Activated naive CD8-positive, alpha-beta T cell (primary cell): ENCODE results near the gene UNC79.

Source experiments
- H3K27ac Mint-ChIP-seq: one replicate; pipeline ENCODE4 v1.8.0; 2021; ENCODE audit warnings: mixed read lengths
- H3K27me3 Mint-ChIP-seq: one replicate; pipeline ENCODE4 v1.8.0; 2021; ENCODE audit warnings: mixed read lengths
- H3K36me3 Mint-ChIP-seq: one replicate; pipeline ENCODE4 v1.8.0; 2021; ENCODE audit warnings: mixed read lengths
- H3K4me1 Mint-ChIP-seq: one replicate; pipeline ENCODE4 v1.8.0; 2021; ENCODE audit warnings: low read depth, mixed read lengths
- H3K4me3 Mint-ChIP-seq: one replicate; pipeline ENCODE4 v1.8.0; 2021; ENCODE audit warnings: mild to moderate bottlenecking, mixed read lengths
- H3K9me3 Mint-ChIP-seq: one replicate; pipeline ENCODE4 v1.8.0; 2021; ENCODE audit warnings: low read depth, mixed read lengths

The UNC79 gene

DNA sequence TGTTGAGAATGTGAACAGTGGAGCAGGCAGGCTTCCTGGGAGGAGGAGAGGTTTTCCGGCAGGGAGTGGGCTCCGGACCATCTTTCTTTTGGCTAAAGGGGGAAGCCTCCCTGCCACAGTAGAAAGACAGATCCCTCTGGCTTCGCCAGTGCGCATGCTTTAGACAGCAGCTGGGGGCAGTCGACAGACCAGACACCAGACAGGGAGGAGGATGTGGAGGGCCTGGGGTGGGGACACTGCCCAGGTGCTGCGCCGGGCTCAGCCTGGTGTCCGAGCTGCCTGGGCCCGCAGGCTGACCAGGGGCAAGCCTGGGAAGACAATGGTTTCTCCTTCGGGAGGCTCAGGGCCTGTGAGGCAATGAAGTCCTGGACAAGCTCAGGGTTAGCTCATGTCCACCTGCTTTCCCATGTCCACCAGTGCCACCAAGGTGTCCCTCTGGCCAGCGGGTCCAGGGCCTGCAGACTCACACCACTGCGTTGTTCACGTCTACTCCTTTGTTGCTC is 290.3 kb downstream of the UNC79 start:
- no peaks in the 10 kb centered on the region for H3K27me3 Mint-ChIP-seq
- H3K9me3 Mint-ChIP-seq: no peaks in the 10 kb centered on the region
- H3K27ac Mint-ChIP-seq: no peak overlapping the region
- no peak overlapping the region for H3K4me3 Mint-ChIP-seq
- no peaks in the 10 kb centered on the region for H3K4me1 Mint-ChIP-seq
- H3K36me3 Mint-ChIP-seq: no peaks in the 10 kb centered on the region

DNA sequence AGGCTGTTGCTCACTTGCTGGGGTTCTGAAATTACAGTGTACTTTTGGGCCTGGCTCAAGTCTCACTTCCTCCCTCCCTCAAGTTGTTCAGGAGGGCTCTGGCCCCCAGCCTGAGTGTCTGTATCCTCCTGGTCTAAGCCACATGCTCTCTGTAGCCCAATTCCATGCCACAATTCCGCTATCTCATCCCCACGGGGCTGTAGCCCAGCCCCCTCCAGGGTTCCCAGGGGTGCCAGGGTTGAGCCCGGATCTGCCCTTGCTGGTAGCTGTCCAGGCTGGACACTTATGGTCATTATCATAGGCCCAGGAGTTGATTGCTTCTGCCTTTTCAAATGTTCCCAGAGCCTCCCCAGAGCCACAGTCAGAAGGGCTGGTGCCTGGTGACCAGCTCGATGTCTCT is 292.3 kb downstream of the UNC79 start:
- no peaks in the 10 kb centered on the region for H3K4me1 Mint-ChIP-seq
- no peak overlapping the region for H3K27ac Mint-ChIP-seq
- no peak overlapping the region for H3K4me3 Mint-ChIP-seq
- no peaks in the 10 kb centered on the region for H3K9me3 Mint-ChIP-seq
- H3K36me3 Mint-ChIP-seq: no peaks in the 10 kb centered on the region
- no peaks in the 10 kb centered on the region for H3K27me3 Mint-ChIP-seq

GRCh38 chr14:93725002-93725582 is 294.4 kb downstream of the UNC79 start:
- Mint-ChIP-seq H3K27me3 (no peaks in the 10 kb centered on the region), H3K36me3 (no peaks in the 10 kb centered on the region), H3K27ac (no peak overlapping the region), H3K9me3 (no peaks in the 10 kb centered on the region), H3K4me3 (no peak overlapping the region), H3K4me1 (no peaks in the 10 kb centered on the region)

DNA sequence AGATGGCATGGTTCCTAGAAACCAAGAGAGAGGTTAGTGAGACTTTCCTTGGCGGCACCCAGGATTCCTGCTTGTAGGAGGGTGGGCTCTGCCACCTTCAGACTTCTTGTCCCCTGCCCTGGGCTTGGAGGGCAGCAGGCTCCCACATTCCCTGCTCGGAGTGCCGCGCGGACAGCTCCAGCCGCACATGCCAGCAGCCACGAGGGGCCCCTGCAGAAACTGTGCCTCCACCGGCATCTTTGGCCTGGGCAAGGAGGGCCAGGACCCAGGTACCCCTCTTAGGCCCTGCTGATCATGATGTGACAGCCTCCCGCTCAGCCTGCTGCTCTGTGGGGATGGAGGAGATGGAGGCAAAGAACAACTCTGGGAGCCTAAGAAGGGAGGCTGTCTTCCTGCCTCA is 295.3 kb downstream of the UNC79 start:
- Mint-ChIP-seq H3K9me3 (no peaks in the 10 kb centered on the region), H3K27me3 (no peaks in the 10 kb centered on the region), H3K36me3 (no peaks in the 10 kb centered on the region), H3K4me1 (no peaks in the 10 kb centered on the region), H3K27ac (no peak overlapping the region), H3K4me3 (no peak overlapping the region)

GRCh38 chr14:93727039-93727740 is 296.5 kb downstream of the UNC79 start:
- H3K4me1 Mint-ChIP-seq: no peaks in the 10 kb centered on the region
- no peaks in the 10 kb centered on the region for H3K9me3 Mint-ChIP-seq
- H3K27ac Mint-ChIP-seq: no peak overlapping the region
- no peaks in the 10 kb centered on the region for H3K27me3 Mint-ChIP-seq
- H3K36me3 Mint-ChIP-seq: no peaks in the 10 kb centered on the region
- no peak overlapping the region for H3K4me3 Mint-ChIP-seq

- Mint-ChIP-seq H3K27me3 (no peaks in the 10 kb centered on the region), H3K4me3 (no peak overlapping the region), H3K36me3 (no peaks in the 10 kb centered on the region), H3K27ac (no peak overlapping the region), H3K4me1 (no peaks in the 10 kb centered on the region), H3K9me3 (no peaks in the 10 kb centered on the region)
Observed at GRCh38 chr14:93727917-93728650, 297.3 kb downstream of the UNC79 start.

- no peaks in the 10 kb centered on the region for H3K27me3 Mint-ChIP-seq
- H3K36me3 Mint-ChIP-seq: no peaks in the 10 kb centered on the region
Observed at GRCh38 chr14:93728651-93729016, 297.9 kb downstream of the UNC79 start.

GRCh38 chr14:93729993-93730392 is 299.3 kb downstream of the UNC79 start:
- Mint-ChIP-seq H3K36me3 (no peaks in the 10 kb centered on the region), H3K9me3 (no peaks in the 10 kb centered on the region), H3K27me3 (no peaks in the 10 kb centered on the region)

More at GRCh38 chr14:93728651-93729016, 297.9 kb downstream of the UNC79 start:
- H3K4me3 Mint-ChIP-seq: no peak overlapping the region
- no peak overlapping the region for H3K27ac Mint-ChIP-seq
- H3K4me1 Mint-ChIP-seq: no peaks in the 10 kb centered on the region
- H3K9me3 Mint-ChIP-seq: no peaks in the 10 kb centered on the region

DNA sequence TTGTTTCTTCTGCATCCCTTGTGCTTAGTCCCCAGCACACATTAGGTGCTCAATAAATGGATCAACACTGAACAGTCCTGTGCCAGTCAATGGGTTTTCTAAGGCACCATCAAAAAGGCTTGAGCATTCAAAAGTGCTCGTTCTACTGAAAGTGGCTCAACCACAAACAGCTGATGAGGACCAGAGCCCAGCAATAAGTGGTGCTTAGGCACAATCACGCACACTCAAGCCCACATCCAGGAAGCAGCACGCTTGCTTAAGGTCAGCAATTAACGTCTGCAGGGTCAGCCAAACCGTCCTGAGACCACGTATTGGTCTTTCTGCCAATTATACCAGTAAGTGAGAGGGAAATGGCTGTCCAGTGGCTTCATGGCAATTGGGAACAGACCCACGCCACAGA is 301.0 kb downstream of the UNC79 start:
- Mint-ChIP-seq H3K27ac (no peak overlapping the region), H3K4me1 (no peaks in the 10 kb centered on the region), H3K4me3 (no peak overlapping the region), H3K27me3 (no peaks in the 10 kb centered on the region), H3K36me3 (no peaks in the 10 kb centered on the region), H3K9me3 (no peaks in the 10 kb centered on the region)

More at GRCh38 chr14:93729993-93730392, 299.3 kb downstream of the UNC79 start:
- H3K27ac Mint-ChIP-seq: no peak overlapping the region
- H3K4me3 Mint-ChIP-seq: no peak overlapping the region
- no peaks in the 10 kb centered on the region for H3K4me1 Mint-ChIP-seq

GRCh38 chr14:93732524-93732923 is 301.8 kb downstream of the UNC79 start:
- Mint-ChIP-seq H3K36me3 (no peaks in the 10 kb centered on the region), H3K27me3 (peaks cover 2% of the 10 kb centered on the region), H3K4me1 (no peaks in the 10 kb centered on the region), H3K27ac (no peak overlapping the region), H3K4me3 (no peak overlapping the region), H3K9me3 (no peaks in the 10 kb centered on the region)

DNA sequence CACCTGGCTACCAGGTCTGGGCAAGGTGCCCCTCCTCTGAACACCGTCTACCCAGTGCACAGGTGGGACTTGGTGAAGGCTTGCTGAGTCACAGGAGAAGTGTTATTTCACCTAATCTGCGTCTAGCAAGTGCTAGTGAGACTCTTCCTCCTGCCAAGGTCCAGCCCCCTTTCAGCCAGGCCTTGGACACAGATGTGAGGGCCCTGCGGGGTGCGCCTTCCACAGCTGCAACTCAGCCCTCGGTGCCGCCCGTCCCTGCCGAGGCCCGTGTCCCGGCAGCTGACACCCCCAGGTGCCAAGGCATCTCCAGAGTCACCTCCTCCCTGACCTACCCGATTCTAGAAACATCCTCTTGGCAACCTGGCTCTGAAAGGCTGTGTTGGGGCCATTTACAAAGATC is 302.5 kb downstream of the UNC79 start:
- H3K9me3 Mint-ChIP-seq: no peaks in the 10 kb centered on the region
- no peak overlapping the region for H3K27ac Mint-ChIP-seq
- no peaks in the 10 kb centered on the region for H3K36me3 Mint-ChIP-seq
- no peak overlapping the region for H3K4me3 Mint-ChIP-seq
- peaks cover 2% of the 10 kb centered on the region for H3K27me3 Mint-ChIP-seq
- no peaks in the 10 kb centered on the region for H3K4me1 Mint-ChIP-seq

DNA sequence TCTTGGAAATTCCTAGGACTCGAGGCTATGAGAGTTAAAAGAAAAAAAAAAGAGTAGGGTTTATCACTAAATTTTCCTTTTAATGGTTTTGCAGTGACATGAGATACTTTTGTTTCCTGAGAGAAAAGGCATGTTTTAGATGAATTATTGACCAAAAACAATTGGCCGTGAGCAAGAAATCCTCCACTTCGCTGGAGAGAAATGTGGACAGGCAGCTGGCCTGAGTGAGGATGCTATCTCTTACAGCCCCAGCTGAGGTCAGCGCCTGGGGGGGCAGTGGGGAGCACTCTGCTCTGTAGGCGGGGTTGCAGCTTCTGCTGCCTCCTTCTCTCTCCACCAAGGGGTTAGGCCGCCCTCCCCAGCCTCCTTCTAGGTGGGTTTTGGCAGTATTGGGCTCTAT is 302.9 kb downstream of the UNC79 start:
- peaks cover 2% of the 10 kb centered on the region for H3K27me3 Mint-ChIP-seq
- H3K4me1 Mint-ChIP-seq: no peaks in the 10 kb centered on the region
- no peaks in the 10 kb centered on the region for H3K9me3 Mint-ChIP-seq
- H3K36me3 Mint-ChIP-seq: no peaks in the 10 kb centered on the region
- H3K4me3 Mint-ChIP-seq: no peak overlapping the region
- no peak overlapping the region for H3K27ac Mint-ChIP-seq

- H3K27me3 Mint-ChIP-seq: peaks cover 2% of the 10 kb centered on the region
- no peaks in the 10 kb centered on the region for H3K36me3 Mint-ChIP-seq
- H3K9me3 Mint-ChIP-seq: no peaks in the 10 kb centered on the region
- no peak overlapping the region for H3K4me3 Mint-ChIP-seq
- no peak overlapping the region for H3K27ac Mint-ChIP-seq
- H3K4me1 Mint-ChIP-seq: no peaks in the 10 kb centered on the region
Observed at GRCh38 chr14:93734086-93734822, 303.5 kb downstream of the UNC79 start.

- Mint-ChIP-seq H3K36me3 (no peaks in the 10 kb centered on the region), H3K27ac (no peak overlapping the region), H3K4me3 (no peak overlapping the region), H3K27me3 (peaks cover 5% of the 10 kb centered on the region), H3K4me1 (no peaks in the 10 kb centered on the region), H3K9me3 (no peaks in the 10 kb centered on the region)
Observed at GRCh38 chr14:93735206-93735605, 304.5 kb downstream of the UNC79 start.
